GM23338 (cell line): ENCODE measurements around the gene RAB3B. TPM values are rescaled to one million over a fixed set of nuclear protein-coding genes. Genes with fewer than 3 reads are reported as not detected.

Source experiments
- ATAC-seq: fragments of 200-7000 bp; cut with Tn5 transposase; 3 replicates; pipeline ENCODE4 v1.9.1; 2020
- DNase-seq: peaks from one replicate; pipeline ENCODE4 v3.0.0-alpha.2; 2015; ENCODE audit warnings: low spot score
- H2AFZ ChIP-seq: fragments of 200-600 bp; sonication (generic); 2 replicates; pipeline ENCODE4 v1.8.0; 2016; ENCODE audit warnings: antibody characterized with exemption, mild to moderate bottlenecking, moderate library complexity
- H3F3A ChIP-seq: fragments of 200-600 bp; sonication (generic); replicated peaks from 2 replicates; pipeline ENCODE4 v1.8.0; 2017; ENCODE audit warnings: antibody characterized with exemption, mixed run types, low read depth
- H3K27ac ChIP-seq: fragments of 200-600 bp; sonication (generic); 2 replicates; pipeline ENCODE4 v1.6.1; 2016; ENCODE audit warnings: low read depth
- H3K27me3 ChIP-seq: fragments of 200-600 bp; sonication (generic); 2 replicates; pipeline ENCODE4 v1.8.0; 2016; ENCODE audit warnings: mild to moderate bottlenecking, mixed run types, moderate library complexity; ENCODE audit not compliant: insufficient read depth
- H3K36me3 ChIP-seq: fragments of 200-600 bp; sonication (generic); 2 replicates; pipeline ENCODE4 v1.8.0; 2016; ENCODE audit warnings: mild to moderate bottlenecking; ENCODE audit not compliant: insufficient read depth
- H3K4me1 ChIP-seq: fragments of 200-600 bp; sonication (generic); 2 replicates; pipeline ENCODE4 v1.8.0; 2016; ENCODE audit warnings: mild to moderate bottlenecking, moderate library complexity; ENCODE audit not compliant: insufficient read depth
- H3K4me2 ChIP-seq: fragments of 200-600 bp; sonication (generic); 2 replicates; pipeline ENCODE4 v1.7.1; 2017; ENCODE audit warnings: mixed run types
- H3K4me3 ChIP-seq: fragments of 200-600 bp; sonication (generic); 2 replicates; pipeline ENCODE4 v1.6.1; 2016; ENCODE audit warnings: mixed run types
- H3K79me2 ChIP-seq: fragments of 200-600 bp; sonication (generic); replicated peaks from 2 replicates; pipeline ENCODE4 v1.8.0; 2017; ENCODE audit warnings: mild to moderate bottlenecking; ENCODE audit not compliant: insufficient read depth
- H3K9me2 ChIP-seq: fragments of 200-600 bp; sonication (generic); 2 replicates; pipeline ENCODE4 v1.8.0; 2017; ENCODE audit not compliant: insufficient read depth
- H4K20me1 ChIP-seq: fragments of 200-600 bp; sonication (generic); replicated peaks from 2 replicates; pipeline ENCODE4 v1.8.0; 2017; ENCODE audit warnings: mild to moderate bottlenecking; ENCODE audit not compliant: insufficient read depth
- H3K27ac Mint-ChIP-seq: 2 replicates; pipeline ENCODE4 v1.8.0; 2020; ENCODE audit warnings: inconsistent platforms, mild to moderate bottlenecking, moderate library complexity, mixed read lengths
- H3K27me3 Mint-ChIP-seq: 3 replicates; pipeline ENCODE4 v1.8.0; 2022; ENCODE audit warnings: low read depth, mild to moderate bottlenecking, moderate library complexity, mixed read lengths, inconsistent platforms; ENCODE audit not compliant: insufficient read depth, poor library complexity
- H3K36me3 Mint-ChIP-seq: 3 replicates; pipeline ENCODE4 v1.8.0; 2021; ENCODE audit warnings: low read depth, mild to moderate bottlenecking, inconsistent platforms, moderate library complexity, mixed read lengths
- H3K4me1 Mint-ChIP-seq: 3 replicates; pipeline ENCODE4 v1.8.0; 2020; ENCODE audit warnings: mild to moderate bottlenecking, inconsistent platforms, mixed read lengths
- H3K4me3 Mint-ChIP-seq: 3 replicates; pipeline ENCODE4 v1.8.0; 2021; ENCODE audit warnings: moderate library complexity, mild to moderate bottlenecking, inconsistent platforms, mixed read lengths
- H3K9me3 Mint-ChIP-seq: 3 replicates; pipeline ENCODE4 v1.8.0; 2020; ENCODE audit warnings: moderate library complexity, mild to moderate bottlenecking, inconsistent platforms, mixed read lengths
- CREB1 ChIP-seq: fragments of 250-450 bp; sonication (Bioruptor Pico); IDR thresholded peaks from 2 replicates; pipeline ENCODE4 v1.5.0; 2020; ENCODE audit warnings: low read depth, mild to moderate bottlenecking, moderate library complexity
- EZH2 ChIP-seq: fragments of 200-600 bp; sonication (generic); IDR thresholded peaks from one replicate; pipeline ENCODE4 v1.8.0; 2017; ENCODE audit warnings: antibody characterized with exemption, mild to moderate bottlenecking, low read depth; ENCODE audit not compliant: unreplicated experiment
- JUNB ChIP-seq: IDR thresholded peaks from one replicate; pipeline ENCODE4 v1.6.1; 2016; ENCODE audit warnings: antibody characterized with exemption; ENCODE audit not compliant: unreplicated experiment
- NANOG ChIP-seq: IDR thresholded peaks from 2 replicates; pipeline ENCODE4 v1.6.1; 2016; ENCODE audit warnings: antibody characterized with exemption, borderline replicate concordance
- POLR2AphosphoS5 ChIP-seq: IDR thresholded peaks from 2 replicates; pipeline ENCODE4 v1.6.1; 2016; ENCODE audit warnings: antibody characterized with exemption, low read depth
- STAT1 ChIP-seq: IDR thresholded peaks from one replicate; pipeline ENCODE4 v1.6.1; 2016; ENCODE audit warnings: antibody characterized with exemption; ENCODE audit not compliant: unreplicated experiment
- ZNF331 ChIP-seq: fragments of 250-450 bp; sonication (Bioruptor Pico); IDR thresholded peaks from 2 replicates; pipeline ENCODE4 v1.5.0; 2020; ENCODE audit warnings: low read depth, mild to moderate bottlenecking, moderate library complexity
- polyA plus RNA-seq: library from polyadenylated mRNA; unstranded; fragments of >200 nt; fragmentation: Nextera tagmentation; extraction: Ambion mirVana; gene quantifications from 2 replicates; pipeline ENCODE4 v1.2.1, GENCODE V29; 2016
- total RNA-seq: library from RNA; depleted of rRNA; stranded (reverse); fragments of >200 nt; shearing (Covaris generic); gene quantifications from 2 replicates; pipeline ENCODE4 v1.2.3, GENCODE V29; 2014
- TF ChIP-seq, protein P1 (sequence below): fragments of 250-450 bp; sonication (Bioruptor Pico); IDR thresholded peaks from 2 replicates; pipeline ENCODE4 v1.5.0; 2020; ENCODE audit warnings: mild to moderate bottlenecking, moderate library complexity
- TF ChIP-seq, protein P2 (sequence below): IDR thresholded peaks from 2 replicates; pipeline ENCODE4 v1.6.1; 2016; ENCODE audit warnings: antibody characterized with exemption
- TF ChIP-seq, protein P3 (sequence below), 2 experiments: fragments of 200-600 bp in 1 of 2; sonication (generic) in 1 of 2; conservative IDR thresholded peaks; 2 replicates each; pipeline versions ENCODE4 v1.5.1 to v1.6.1; 2016 to 2017; ENCODE audit warnings: antibody characterized with exemption in 2 of 2, low read depth in 2 of 2, mild to moderate bottlenecking in 2 of 2, moderate library complexity in 1 of 2

The RAB3B gene
- total and polyA plus RNA-seq, 2 experiments from 2014 or later: 18.3 to 37.9 TPM

DNA sequence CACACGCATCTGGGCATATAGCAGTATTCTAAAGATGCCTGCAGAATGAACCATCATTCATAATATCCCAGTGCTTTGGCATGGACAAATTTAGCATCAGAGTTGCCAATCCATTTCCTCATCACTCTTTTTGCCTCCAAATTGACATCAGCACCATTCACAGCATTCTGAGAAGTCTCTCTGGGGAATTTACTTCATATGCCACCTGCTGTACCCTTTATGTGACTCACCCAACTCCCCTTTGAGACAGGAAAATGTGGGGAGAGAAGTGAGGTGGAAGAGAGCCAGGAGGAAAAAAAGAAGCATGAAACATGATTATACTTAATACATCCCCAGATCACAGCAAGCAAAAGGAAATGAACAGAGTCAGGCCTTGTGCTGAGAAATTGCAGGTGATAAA, 37.4 kb downstream of the RAB3B start:
- no peak overlapping the region for H3K4me2 ChIP-seq
- TF ChIP-seq CREB1 (no peak), POLR2AphosphoS5 (no peak), ZNF331 (CRISPR knock-in tag) (no peak), NANOG (no peak), JUNB (no peak), EZH2 (no peak), STAT1 (no peak)
- TF ChIP-seq, protein P1, sequence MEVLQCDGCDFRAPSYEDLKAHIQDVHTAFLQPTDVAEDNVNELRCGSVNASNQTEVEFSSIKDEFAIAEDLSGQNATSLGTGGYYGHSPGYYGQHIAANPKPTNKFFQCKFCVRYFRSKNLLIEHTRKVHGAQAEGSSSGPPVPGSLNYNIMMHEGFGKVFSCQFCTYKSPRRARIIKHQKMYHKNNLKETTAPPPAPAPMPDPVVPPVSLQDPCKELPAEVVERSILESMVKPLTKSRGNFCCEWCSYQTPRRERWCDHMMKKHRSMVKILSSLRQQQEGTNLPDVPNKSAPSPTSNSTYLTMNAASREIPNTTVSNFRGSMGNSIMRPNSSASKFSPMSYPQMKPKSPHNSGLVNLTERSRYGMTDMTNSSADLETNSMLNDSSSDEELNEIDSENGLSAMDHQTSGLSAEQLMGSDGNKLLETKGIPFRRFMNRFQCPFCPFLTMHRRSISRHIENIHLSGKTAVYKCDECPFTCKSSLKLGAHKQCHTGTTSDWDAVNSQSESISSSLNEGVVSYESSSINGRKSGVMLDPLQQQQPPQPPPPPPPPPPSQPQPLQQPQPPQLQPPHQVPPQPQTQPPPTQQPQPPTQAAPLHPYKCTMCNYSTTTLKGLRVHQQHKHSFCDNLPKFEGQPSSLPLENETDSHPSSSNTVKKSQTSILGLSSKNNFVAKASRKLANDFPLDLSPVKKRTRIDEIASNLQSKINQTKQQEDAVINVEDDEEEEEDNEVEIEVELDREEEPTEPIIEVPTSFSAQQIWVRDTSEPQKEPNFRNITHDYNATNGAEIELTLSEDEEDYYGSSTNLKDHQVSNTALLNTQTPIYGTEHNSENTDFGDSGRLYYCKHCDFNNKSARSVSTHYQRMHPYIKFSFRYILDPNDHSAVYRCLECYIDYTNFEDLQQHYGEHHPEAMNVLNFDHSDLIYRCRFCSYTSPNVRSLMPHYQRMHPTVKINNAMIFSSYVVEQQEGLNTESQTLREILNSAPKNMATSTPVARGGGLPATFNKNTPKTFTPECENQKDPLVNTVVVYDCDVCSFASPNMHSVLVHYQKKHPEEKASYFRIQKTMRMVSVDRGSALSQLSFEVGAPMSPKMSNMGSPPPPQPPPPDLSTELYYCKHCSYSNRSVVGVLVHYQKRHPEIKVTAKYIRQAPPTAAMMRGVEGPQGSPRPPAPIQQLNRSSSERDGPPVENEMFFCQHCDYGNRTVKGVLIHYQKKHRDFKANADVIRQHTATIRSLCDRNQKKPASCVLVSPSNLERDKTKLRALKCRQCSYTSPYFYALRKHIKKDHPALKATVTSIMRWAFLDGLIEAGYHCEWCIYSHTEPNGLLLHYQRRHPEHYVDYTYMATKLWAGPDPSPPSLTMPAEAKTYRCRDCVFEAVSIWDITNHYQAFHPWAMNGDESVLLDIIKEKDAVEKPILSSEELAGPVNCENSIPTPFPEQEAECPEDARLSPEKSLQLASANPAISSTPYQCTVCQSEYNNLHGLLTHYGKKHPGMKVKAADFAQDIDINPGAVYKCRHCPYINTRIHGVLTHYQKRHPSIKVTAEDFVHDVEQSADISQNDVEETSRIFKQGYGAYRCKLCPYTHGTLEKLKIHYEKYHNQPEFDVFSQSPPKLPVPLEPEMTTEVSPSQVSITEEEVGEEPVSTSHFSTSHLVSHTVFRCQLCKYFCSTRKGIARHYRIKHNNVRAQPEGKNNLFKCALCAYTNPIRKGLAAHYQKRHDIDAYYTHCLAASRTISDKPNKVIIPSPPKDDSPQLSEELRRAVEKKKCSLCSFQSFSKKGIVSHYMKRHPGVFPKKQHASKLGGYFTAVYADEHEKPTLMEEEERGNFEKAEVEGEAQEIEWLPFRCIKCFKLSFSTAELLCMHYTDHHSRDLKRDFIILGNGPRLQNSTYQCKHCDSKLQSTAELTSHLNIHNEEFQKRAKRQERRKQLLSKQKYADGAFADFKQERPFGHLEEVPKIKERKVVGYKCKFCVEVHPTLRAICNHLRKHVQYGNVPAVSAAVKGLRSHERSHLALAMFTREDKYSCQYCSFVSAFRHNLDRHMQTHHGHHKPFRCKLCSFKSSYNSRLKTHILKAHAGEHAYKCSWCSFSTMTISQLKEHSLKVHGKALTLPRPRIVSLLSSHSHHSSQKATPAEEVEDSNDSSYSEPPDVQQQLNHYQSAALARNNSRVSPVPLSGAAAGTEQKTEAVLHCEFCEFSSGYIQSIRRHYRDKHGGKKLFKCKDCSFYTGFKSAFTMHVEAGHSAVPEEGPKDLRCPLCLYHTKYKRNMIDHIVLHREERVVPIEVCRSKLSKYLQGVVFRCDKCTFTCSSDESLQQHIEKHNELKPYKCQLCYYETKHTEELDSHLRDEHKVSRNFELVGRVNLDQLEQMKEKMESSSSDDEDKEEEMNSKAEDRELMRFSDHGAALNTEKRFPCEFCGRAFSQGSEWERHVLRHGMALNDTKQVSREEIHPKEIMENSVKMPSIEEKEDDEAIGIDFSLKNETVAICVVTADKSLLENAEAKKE: no peak
- TF ChIP-seq, protein P2, sequence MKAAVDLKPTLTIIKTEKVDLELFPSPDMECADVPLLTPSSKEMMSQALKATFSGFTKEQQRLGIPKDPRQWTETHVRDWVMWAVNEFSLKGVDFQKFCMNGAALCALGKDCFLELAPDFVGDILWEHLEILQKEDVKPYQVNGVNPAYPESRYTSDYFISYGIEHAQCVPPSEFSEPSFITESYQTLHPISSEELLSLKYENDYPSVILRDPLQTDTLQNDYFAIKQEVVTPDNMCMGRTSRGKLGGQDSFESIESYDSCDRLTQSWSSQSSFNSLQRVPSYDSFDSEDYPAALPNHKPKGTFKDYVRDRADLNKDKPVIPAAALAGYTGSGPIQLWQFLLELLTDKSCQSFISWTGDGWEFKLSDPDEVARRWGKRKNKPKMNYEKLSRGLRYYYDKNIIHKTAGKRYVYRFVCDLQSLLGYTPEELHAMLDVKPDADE: no peak
- TF ChIP-seq, protein P3, sequence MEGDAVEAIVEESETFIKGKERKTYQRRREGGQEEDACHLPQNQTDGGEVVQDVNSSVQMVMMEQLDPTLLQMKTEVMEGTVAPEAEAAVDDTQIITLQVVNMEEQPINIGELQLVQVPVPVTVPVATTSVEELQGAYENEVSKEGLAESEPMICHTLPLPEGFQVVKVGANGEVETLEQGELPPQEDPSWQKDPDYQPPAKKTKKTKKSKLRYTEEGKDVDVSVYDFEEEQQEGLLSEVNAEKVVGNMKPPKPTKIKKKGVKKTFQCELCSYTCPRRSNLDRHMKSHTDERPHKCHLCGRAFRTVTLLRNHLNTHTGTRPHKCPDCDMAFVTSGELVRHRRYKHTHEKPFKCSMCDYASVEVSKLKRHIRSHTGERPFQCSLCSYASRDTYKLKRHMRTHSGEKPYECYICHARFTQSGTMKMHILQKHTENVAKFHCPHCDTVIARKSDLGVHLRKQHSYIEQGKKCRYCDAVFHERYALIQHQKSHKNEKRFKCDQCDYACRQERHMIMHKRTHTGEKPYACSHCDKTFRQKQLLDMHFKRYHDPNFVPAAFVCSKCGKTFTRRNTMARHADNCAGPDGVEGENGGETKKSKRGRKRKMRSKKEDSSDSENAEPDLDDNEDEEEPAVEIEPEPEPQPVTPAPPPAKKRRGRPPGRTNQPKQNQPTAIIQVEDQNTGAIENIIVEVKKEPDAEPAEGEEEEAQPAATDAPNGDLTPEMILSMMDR (conservative IDR thresholded peaks at IDR 0.05; ENCODE audit: low read depth in 2 of 2): no peak
- no peaks in the 10 kb centered on the region; the same call in 1 of the 2 replicates for H3K36me3 ChIP-seq
- peaks cover 8% of the 10 kb centered on the region for H3K27me3 Mint-ChIP-seq
- H3K4me1 ChIP-seq: peaks cover 27% of the 10 kb centered on the region
- H3K27me3 ChIP-seq: no peaks in the 10 kb centered on the region
- no peaks in the 10 kb centered on the region for H3K9me2 ChIP-seq
- 0 out of 2 replicates have a peak overlapping the region, but pooled peaks have one; percentile 48 for H3K27ac ChIP-seq
- DNase-seq: no peak
- no peak for ATAC-seq
- H3K36me3 Mint-ChIP-seq: peaks cover 48% of the 10 kb centered on the region
- H3K4me3 ChIP-seq: no peak overlapping the region
- peaks cover 20% of the 10 kb centered on the region for H3K9me3 Mint-ChIP-seq
- H4K20me1 ChIP-seq: 0 out of 2 replicates have a peak, but pooled peaks cover 3% of the 10 kb centered on the region
- no peak overlapping the region for H3K4me3 Mint-ChIP-seq
- H3F3A ChIP-seq: peaks cover 2% of the 10 kb centered on the region; the same call in 1 of the 2 replicates
- peaks cover 5% of the 10 kb centered on the region; the same call in 1 of the 2 replicates for H3K79me2 ChIP-seq
- H3K27ac Mint-ChIP-seq: peak overlapping the region; percentile 70
- H3K4me1 Mint-ChIP-seq: peaks cover 28% of the 10 kb centered on the region
- H2AFZ ChIP-seq: no peak overlapping the region
